HepG2 (cell line): Measurements from ENCODE around the gene CSNK1A1. TPM values are rescaled to one million over a fixed set of nuclear protein-coding genes. Genes with fewer than 3 reads are reported as not detected.

Source experiments
- ATAC-seq: fragments of 200-7000 bp; cut with Tn5 transposase; 3 replicates; pipeline ENCODE4 v1.9.1; 2020; ENCODE audit warnings: mild to moderate bottlenecking, moderate library complexity
- BruUV-seq: library from RNA; stranded (reverse); fragments of 400-500 nt; replicated peaks from 2 replicates; lab custom pipeline; 2021; lab: Mats Ljungman, UMichigan
- CTCF ChIA-PET: fragments of 300-600 bp; formaldehyde crosslinking; extraction: SDS; loops from one replicate; lab custom pipeline; 2021; ENCODE audit warnings: low total read pairs, inconsistent platforms, low intra/inter-chr PET ratio; lab: Yijun Ruan, JAX
- POLR2A ChIA-PET: fragments of 350-600 bp; sonication (Branson Sonifier 250); formaldehyde crosslinking; loops from one replicate; lab custom pipeline; 2020; ENCODE audit warnings: antibody characterized with exemption, inconsistent platforms; lab: Yijun Ruan, JAX
- DNase-seq: peaks from one replicate; pipeline ENCODE4 v3.0.0-alpha.2; 2015; ENCODE audit warnings: low spot score
- FAIRE-seq: peaks from 3 replicates; lab custom pipeline; 2011; peaks lifted over from hg19 to GRCh38; lab: Jason Lieb, UNC
- H2AFZ ChIP-seq: one replicate; pipeline ENCODE4 v1.6.1; 2011; ENCODE audit warnings: low read length, inconsistent platforms
- H3K27ac ChIP-seq: fragments of 300-600 bp; 3 replicates; pipeline ENCODE4 v1.8.0; 2011; ENCODE audit warnings: mixed run types, mild to moderate bottlenecking, mixed read lengths, low read length, inconsistent platforms; ENCODE audit not compliant: insufficient read depth; ENCODE audit errors: extremely low read length
- H3K27me3 ChIP-seq, 2 experiments: fragments of 200-600 bp in 1 of 2; 2 replicates in 1 of 2; 3 replicates in 1 of 2; pipeline versions ENCODE4 v1.6.0 to v1.8.0; 2011; ENCODE audit warnings: low read length in 2 of 2, mild to moderate bottlenecking in 2 of 2, moderate library complexity in 2 of 2, inconsistent platforms in 1 of 2; ENCODE audit not compliant: insufficient read depth in 2 of 2, control insufficient read depth in 1 of 2
- H3K36me3 ChIP-seq, 2 experiments: fragments of 200-600 bp in 1 of 2; replicated peaks in 1 of 2; 2 replicates in 1 of 2; 3 replicates in 1 of 2; pipeline versions ENCODE4 v1.5.1 to v1.8.0; 2011; ENCODE audit warnings: low read length in 2 of 2, inconsistent platforms in 1 of 2; ENCODE audit not compliant: insufficient read depth in 2 of 2, control insufficient read depth in 1 of 2
- H3K4me1 ChIP-seq: 2 replicates; pipeline ENCODE4 v1.5.1; 2012; ENCODE audit warnings: low read length, inconsistent platforms; ENCODE audit not compliant: insufficient read depth
- H3K4me2 ChIP-seq: 2 replicates; pipeline ENCODE4 v1.6.0; 2011; ENCODE audit warnings: low read depth, low read length, inconsistent platforms
- H3K4me3 ChIP-seq, 3 experiments: fragments of 200-600 bp in 1 of 3; sonication (generic), shearing (Covaris generic) in 1 of 3; replicated peaks in 1 of 3; 2 replicates each; pipeline ENCODE4 v1.5.1; 2011 to 2016; ENCODE audit warnings: low read length in 3 of 3, inconsistent platforms in 2 of 3, low read depth in 2 of 3, mild to moderate bottlenecking in 2 of 3, control low read depth in 1 of 3, mixed read lengths in 1 of 3; ENCODE audit not compliant: insufficient read depth in 1 of 3
- H3K79me2 ChIP-seq: one replicate; pipeline ENCODE4 v1.6.1; 2011; ENCODE audit warnings: low read length, inconsistent platforms; ENCODE audit not compliant: insufficient read depth
- H3K9ac ChIP-seq: 2 replicates; pipeline ENCODE4 v1.6.0; 2011; ENCODE audit warnings: mild to moderate bottlenecking, low read depth, low read length, inconsistent platforms; ENCODE audit not compliant: insufficient read depth
- H3K9me3 ChIP-seq: 2 replicates; pipeline ENCODE4 v1.5.1; 2012; ENCODE audit warnings: mild to moderate bottlenecking, low read length
- H4K20me1 ChIP-seq: 2 replicates; pipeline ENCODE4 v1.6.0; 2011; ENCODE audit warnings: inconsistent platforms, mild to moderate bottlenecking, low read length, moderate library complexity; ENCODE audit not compliant: insufficient read depth
- BCL6 ChIP-seq: IDR thresholded peaks from 2 replicates; pipeline ENCODE4 v1.6.1; 2016; ENCODE audit warnings: missing genetic modification reagents, missing compliant biosample characterization
- ISL2 ChIP-seq: sonication (generic); formaldehyde crosslinking; IDR thresholded peaks from 2 replicates; pipeline ENCODE4 v1.5.0; 2020; ENCODE audit warnings: missing genetic modification reagents
- NFKB2 ChIP-seq: sonication (generic); formaldehyde crosslinking; IDR thresholded peaks from 2 replicates; pipeline ENCODE4 v1.4.0; 2020; ENCODE audit warnings: missing genetic modification reagents, borderline replicate concordance
- TFAP4 ChIP-seq: sonication (generic); IDR thresholded peaks from 2 replicates; pipeline ENCODE4 v1.6.1; 2016; ENCODE audit warnings: low read depth, borderline replicate concordance
- TFDP1 ChIP-seq: IDR thresholded peaks from 2 replicates; pipeline ENCODE4 v1.6.1; 2016; ENCODE audit warnings: missing compliant biosample characterization, missing genetic modification reagents, borderline replicate concordance
- ZBTB8A ChIP-seq: sonication (generic); formaldehyde crosslinking; IDR thresholded peaks from 2 replicates; pipeline ENCODE4 v1.4.0; 2020; ENCODE audit warnings: mild to moderate bottlenecking, low read depth, missing genetic modification reagents, borderline replicate concordance
- ZFAT ChIP-seq: sonication (generic); formaldehyde crosslinking; conservative IDR thresholded peaks from 2 replicates; pipeline ENCODE4 v1.8.1; 2023; ENCODE audit warnings: missing genetic modification reagents, inconsistent platforms
- ZFP1 ChIP-seq: IDR thresholded peaks from 2 replicates; pipeline ENCODE4 v1.6.1; 2016
- ZFP62 ChIP-seq: sonication (generic); formaldehyde crosslinking; IDR thresholded peaks from 2 replicates; pipeline ENCODE4 v1.4.0; 2020; ENCODE audit warnings: missing genetic modification reagents
- ZNF232 ChIP-seq: sonication (generic); formaldehyde crosslinking; IDR thresholded peaks from 2 replicates; pipeline ENCODE4 v1.4.0; 2020; ENCODE audit warnings: missing genetic modification reagents, borderline replicate concordance
- ZNF234 ChIP-seq: sonication (generic); formaldehyde crosslinking; conservative IDR thresholded peaks from 2 replicates; pipeline ENCODE4 v1.5.1; 2020; ENCODE audit warnings: mild to moderate bottlenecking, missing genetic modification reagents
- ZNF576 ChIP-seq: sonication (generic); formaldehyde crosslinking; IDR thresholded peaks from 2 replicates; pipeline ENCODE4 v1.4.0; 2020; ENCODE audit warnings: mild to moderate bottlenecking, missing genetic modification reagents
- ZNF580 ChIP-seq: IDR thresholded peaks from 2 replicates; pipeline ENCODE4 v1.6.1; 2016; ENCODE audit warnings: low read depth, borderline replicate concordance
- ZNF781 ChIP-seq: sonication (generic); formaldehyde crosslinking; IDR thresholded peaks from 2 replicates; pipeline ENCODE4 v1.5.1; 2020; ENCODE audit warnings: borderline replicate concordance, mild to moderate bottlenecking, missing genetic modification reagents; ENCODE audit errors: not compliant biosample characterization
- WGBS: methylation state at CpG from one replicate; pipeline ENCODE4 v1.1.6; 2017; ENCODE audit warnings: low lambda C conversion rate; 5-methylcytosine and 5-hydroxymethylcytosine counted together
- in situ Hi-C: cut with HindIII; loops from 2 replicates; pipeline ENCODE4 v1.10.0; 2017; ENCODE audit warnings: low pct_unique_long_range_greater_than_20kb; ENCODE audit not compliant: extremely low pct_ligation_motif_present
- intact Hi-C: fragments of 100-400 bp; cut with micrococcal nuclease; formaldehyde crosslinking; loops from one replicate; pipeline ENCODE4 v1.10.0; 2022; ENCODE audit not compliant: unreplicated experiment
- polyA plus RNA-seq, 8 experiments: library from polyadenylated mRNA; depleted of rRNA in 3 of 8; stranded (reverse) in 7 of 8; unstranded in 1 of 8; fragments of >200 nt; fragmentation: Illumina TruSeq in 4 of 8; extraction: Trizol in 4 of 8; gene quantifications; 2 replicates each; pipeline versions ENCODE4 v1.2.1 to v1.2.3, GENCODE V29; 2011 to 2016; ENCODE audit warnings: low read depth in 4 of 8, missing spikeins in 1 of 8, mixed read lengths in 1 of 8; ENCODE audit not compliant: insufficient read depth in 1 of 8
- total RNA-seq, 5 experiments: library from RNA; depleted of rRNA; stranded (reverse); fragments of >200 nt; fragmentation: Illumina TruSeq; extraction: Trizol; gene quantifications; 2 replicates each; pipeline ENCODE4 v1.2.3, GENCODE V29; 2016; ENCODE audit warnings: low read depth in 1 of 5

The CSNK1A1 gene
- total and polyA plus RNA-seq, 2 of the 13 experiments (the other 11 are each of a cell fraction or from before 2014, with no cell fraction given) = 89.0 to 149 TPM

GRCh38 chr5:149448431-149448830 is 102.8 kb downstream of the CSNK1A1 start:
- 86% methylated on average over 4 of the region's 4 CpGs for WGBS
- intact Hi-C loops (no loop called here), in situ Hi-C loops (no loop called here)
- Histone ChIP-seq H4K20me1 (no peaks in the 10 kb centered on the region), H3K4me3 (no peak overlapping the region), H2AFZ (no peak overlapping the region), H3K9me3 (no peaks in the 10 kb centered on the region), H3K4me1 (peaks cover 78% of the 10 kb centered on the region), H3K27ac (no peak overlapping the region), H3K36me3 (no peaks in the 10 kb centered on the region), H3K9ac (no peak overlapping the region), H3K27me3 (no peaks in the 10 kb centered on the region), H3K4me2 (no peak overlapping the region), H3K79me2 (no peaks in the 10 kb centered on the region)
- ChIA-PET CTCF (no interaction called here), POLR2A (interaction anchor here (2.1 kb wide), 1 partner anchor 103 kb away, joined by 6 read pairs; the partner anchor contains the start of gene CSNK1A1)
- TF ChIP-seq ZNF781 (CRISPR knock-in tag) (no peak), ZNF580 (CRISPR knock-in tag) (no peak), NFKB2 (no peak), ZNF234 (CRISPR knock-in tag) (no peak), ISL2 (no peak), ZNF232 (CRISPR knock-in tag) (no peak), BCL6 (CRISPR knock-in tag) (no peak), ZNF576 (CRISPR knock-in tag) (no peak), ZFAT (no peak), ZFP62 (CRISPR knock-in tag) (no peak), TFDP1 (no peak), ZFP1 (CRISPR knock-in tag) (no peak), TFAP4 (no peak), ZBTB8A (CRISPR knock-in tag) (no peak)
- BruUV-seq = no TSS peak
- ATAC-seq (no peak), FAIRE-seq (no peak), DNase-seq (no peak)
